NK-92 (cell line): Measurements from ENCODE around the gene TIAM1.

Experiments
- DNase-seq: peaks from one replicate; lab custom pipeline; 2025; ENCODE audit not compliant: unreplicated experiment; lab: John Stamatoyannopoulos, UW

The TIAM1 gene

GRCh38 chr21:31090376-31090775, 253.7 kb downstream of the TIAM1 start:
- DNase-seq: no peak

GRCh38 chr21:31088474-31088751, 255.6 kb downstream of the TIAM1 start:
- DNase-seq: no peak

DNA sequence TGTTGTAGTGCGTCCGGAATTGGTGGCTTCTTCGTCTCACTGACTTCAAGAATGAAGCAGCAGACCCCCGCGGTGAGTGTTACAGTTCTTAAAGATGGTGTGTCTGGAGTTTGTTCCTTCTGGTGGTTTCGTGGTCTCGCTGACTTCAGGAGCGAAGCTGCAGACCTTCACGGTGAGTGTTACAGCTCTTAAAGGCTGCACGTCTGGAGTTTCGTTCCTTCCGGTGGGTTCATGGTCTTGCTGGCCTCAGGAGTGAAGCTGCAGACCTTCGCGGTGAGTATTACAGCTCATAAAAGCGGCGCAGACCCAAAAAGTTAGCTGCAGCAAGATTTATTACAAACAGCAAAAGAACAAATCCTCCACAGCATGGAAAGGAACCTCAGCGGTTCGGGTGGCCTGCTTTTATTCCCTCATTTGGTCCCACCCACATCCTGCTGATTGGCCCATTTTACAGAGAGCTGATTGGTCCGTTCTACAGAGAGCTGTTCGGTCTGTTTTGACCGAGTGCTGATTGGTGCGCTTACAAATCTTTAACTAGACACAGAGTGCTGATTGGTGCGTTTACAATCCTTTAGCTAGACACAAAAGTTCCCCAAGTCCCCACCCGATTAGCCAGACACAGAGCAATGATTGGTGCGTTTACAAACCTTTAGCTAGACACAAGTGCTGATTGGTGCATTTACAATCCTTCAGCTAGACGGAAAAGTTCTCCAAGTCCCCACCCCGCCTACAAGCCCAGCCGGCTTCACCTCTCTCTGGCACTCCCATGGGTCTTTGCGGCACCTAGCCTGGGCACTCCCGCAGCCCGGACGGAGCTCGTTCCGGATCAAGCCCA, 256.2 kb downstream of the TIAM1 start:
- no peak for DNase-seq

DNA sequence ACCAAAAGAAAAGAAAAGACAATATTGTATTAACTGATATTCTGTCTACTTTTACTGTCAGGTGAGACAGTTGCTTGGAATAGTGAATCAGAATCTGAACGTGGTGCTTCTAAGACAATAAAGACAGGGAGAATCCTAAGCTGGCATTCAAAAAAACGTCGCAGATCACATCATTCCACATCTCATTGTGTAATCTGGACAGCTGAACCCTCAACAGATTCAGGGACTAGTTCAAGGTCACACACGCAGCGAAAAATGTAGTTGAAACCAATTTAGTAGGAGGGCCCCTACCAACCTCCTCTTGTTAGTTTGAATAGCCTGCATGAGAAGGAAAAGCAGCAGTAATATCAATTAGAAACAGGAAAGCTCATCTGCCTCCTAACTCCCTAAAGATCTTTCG, 259.4 kb downstream of the TIAM1 start:
- no peak for DNase-seq

GRCh38 chr21:31078796-31079195, 265.3 kb downstream of the TIAM1 start:
- no peak for DNase-seq

DNA sequence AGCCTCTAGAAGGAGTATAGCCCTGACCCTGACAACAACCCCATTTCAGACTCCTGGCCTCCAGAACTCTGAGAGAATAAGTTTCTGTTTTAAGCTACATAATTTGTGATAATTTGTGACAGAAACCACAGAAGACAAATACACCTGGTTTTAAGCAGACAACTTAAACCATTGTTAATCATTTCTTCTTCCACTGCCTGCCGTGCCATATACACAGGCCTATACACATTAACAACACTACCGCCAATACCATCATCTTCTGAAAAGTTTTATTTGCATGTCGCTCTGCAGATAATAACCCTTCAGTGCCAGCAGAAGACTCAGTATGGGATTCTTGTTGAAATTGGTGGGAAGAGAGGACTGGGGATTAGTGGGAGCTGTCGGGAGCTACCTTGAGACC, 265.8 kb downstream of the TIAM1 start:
- DNase-seq: no peak

- no peak for DNase-seq
Observed at GRCh38 chr21:31075848-31076247, 268.2 kb downstream of the TIAM1 start.

DNA sequence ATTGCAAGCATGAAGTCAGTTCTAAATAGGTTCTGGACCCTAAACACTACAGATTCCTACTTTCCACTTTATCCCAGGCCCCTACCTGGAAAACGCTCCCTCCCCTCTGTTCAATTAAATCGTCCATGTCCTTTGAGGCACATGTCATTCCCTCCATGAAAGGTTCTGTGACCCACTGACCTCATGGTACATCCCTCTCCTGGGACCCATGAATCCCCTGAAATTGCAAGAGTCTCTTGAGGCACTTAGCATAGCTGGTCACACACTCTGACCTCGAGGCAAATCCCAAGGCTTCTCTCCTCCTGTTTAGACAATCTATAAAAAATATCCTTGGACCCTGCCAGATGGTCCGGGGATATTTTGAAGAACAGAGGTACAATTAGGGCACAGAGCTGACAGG, 271.5 kb downstream of the TIAM1 start:
- no peak for DNase-seq
